OCI-LY1 (cell line): ENCODE results near the gene TFEB.

Experiments used
- H2AFZ ChIP-seq: fragments of 200-600 bp; sonication (generic), shearing (Covaris generic); 2 replicates; pipeline ENCODE4 v1.6.0; 2014; ENCODE audit warnings: antibody characterized with exemption, mild to moderate bottlenecking, low read length
- H3F3A ChIP-seq: fragments of 200-600 bp; sonication (generic), shearing (Covaris generic); 2 replicates; pipeline ENCODE4 v1.6.0; 2014; ENCODE audit warnings: mild to moderate bottlenecking, antibody characterized with exemption, low read length, moderate library complexity; ENCODE audit not compliant: insufficient read depth
- H3K27ac ChIP-seq: fragments of 200-600 bp; sonication (generic); 2 replicates; pipeline ENCODE4 v1.5.1; 2014; ENCODE audit warnings: low read length, mixed run types, mild to moderate bottlenecking, low read depth; ENCODE audit not compliant: poor library complexity, severe bottlenecking
- H3K27me3 ChIP-seq: fragments of 200-600 bp; sonication (generic); 2 replicates; pipeline ENCODE4 v1.6.0; 2014; ENCODE audit warnings: antibody characterized with exemption, mild to moderate bottlenecking, low read length, moderate library complexity; ENCODE audit not compliant: insufficient read depth
- H3K36me3 ChIP-seq: fragments of 200-600 bp; sonication (generic); 2 replicates; pipeline ENCODE4 v1.6.1; 2014; ENCODE audit warnings: mild to moderate bottlenecking, antibody characterized with exemption, low read length, moderate library complexity, mixed read lengths; ENCODE audit not compliant: insufficient read depth
- H3K4me1 ChIP-seq: fragments of 200-600 bp; sonication (generic); 2 replicates; pipeline ENCODE4 v1.5.1; 2014; ENCODE audit warnings: mild to moderate bottlenecking, low read length, moderate library complexity; ENCODE audit not compliant: insufficient read depth, severe bottlenecking
- H3K4me2 ChIP-seq: fragments of 200-600 bp; sonication (generic), shearing (Covaris generic); 2 replicates; pipeline ENCODE4 v1.6.1; 2014; ENCODE audit warnings: low read length
- H3K4me3 ChIP-seq: fragments of 200-600 bp; sonication (generic); 2 replicates; pipeline ENCODE4 v1.5.1; 2014; ENCODE audit warnings: low read length, low read depth, mild to moderate bottlenecking, mixed read lengths; ENCODE audit not compliant: poor library complexity, severe bottlenecking
- H3K79me2 ChIP-seq: fragments of 200-600 bp; shearing (Covaris generic); 2 replicates; pipeline ENCODE4 v1.6.1; 2016; ENCODE audit warnings: mixed run types, low read length, mixed read lengths; ENCODE audit not compliant: insufficient read depth
- H3K9ac ChIP-seq: fragments of 200-600 bp; sonication (generic), shearing (Covaris generic); 2 replicates; pipeline ENCODE4 v1.6.1; 2014; ENCODE audit warnings: mild to moderate bottlenecking, low read length, mixed read lengths
- H3K9me2 ChIP-seq: fragments of 200-600 bp; sonication (generic), shearing (Covaris generic); 2 replicates; pipeline ENCODE4 v1.6.1; 2014; ENCODE audit warnings: low read depth, mild to moderate bottlenecking, low read length, mixed read lengths
- H3K9me3 ChIP-seq: fragments of 200-600 bp; shearing (Covaris generic); 2 replicates; pipeline ENCODE4 v1.6.1; 2014; ENCODE audit warnings: low read length, mixed read lengths
- H4K20me1 ChIP-seq: fragments of 200-600 bp; sonication (generic), shearing (Covaris generic); 2 replicates; pipeline ENCODE4 v1.6.0; 2016; ENCODE audit warnings: mild to moderate bottlenecking, low read length; ENCODE audit not compliant: insufficient read depth
- EZH2 ChIP-seq: fragments of 200-600 bp; sonication (generic), shearing (Covaris generic); IDR thresholded peaks from 2 replicates; pipeline ENCODE4 v1.8.0; 2017; ENCODE audit warnings: borderline replicate concordance, mixed run types, mild to moderate bottlenecking, antibody characterized with exemption, low read length, moderate library complexity, mixed read lengths
- TF ChIP-seq, protein P1 (sequence below): fragments of 200-600 bp; sonication (generic), shearing (Covaris generic); IDR thresholded peaks from 2 replicates; pipeline ENCODE4 v1.5.1; 2017; ENCODE audit warnings: mild to moderate bottlenecking, antibody characterized with exemption, low read length, moderate library complexity, mixed read lengths

The TFEB gene

GRCh38 chr6:41705311-41705995 is 30.0 kb downstream of the TFEB start:
- peaks cover 54% of the 10 kb centered on the region for H3K4me1 ChIP-seq

DNA sequence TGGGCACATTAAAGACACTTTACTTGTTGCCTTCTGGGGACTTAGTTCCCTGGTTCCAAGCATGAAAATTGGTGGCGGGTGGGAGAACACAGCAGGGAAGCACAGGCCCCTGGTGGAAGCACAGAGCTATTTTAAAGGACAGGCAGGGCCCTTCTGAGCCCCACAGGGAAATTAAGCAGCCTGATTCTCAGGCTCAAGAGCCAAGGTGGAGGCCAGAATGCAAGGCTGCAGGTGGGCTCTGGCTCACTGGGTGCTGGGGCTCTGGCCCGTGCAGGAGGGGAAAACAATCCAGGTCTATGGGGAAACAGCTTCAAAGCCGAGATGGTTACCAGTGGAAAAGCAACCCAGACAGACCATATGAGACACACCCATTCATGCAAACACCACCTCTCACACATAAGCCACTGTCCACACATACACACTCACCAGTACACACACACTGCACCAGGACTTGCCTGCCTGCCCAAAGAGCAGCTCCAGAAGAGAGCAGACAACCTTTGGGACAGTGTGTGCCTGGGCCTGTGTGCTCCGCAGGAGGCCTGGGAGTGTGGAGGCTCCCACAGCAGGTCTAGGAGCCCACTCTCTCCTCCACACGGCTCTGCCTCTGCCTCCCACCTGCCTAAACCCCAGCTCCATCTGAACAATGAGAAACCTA is 30.6 kb downstream of the TFEB start:
- no peaks in the 10 kb centered on the region for H3K79me2 ChIP-seq
- H2AFZ ChIP-seq = no peak overlapping the region
- H3K27ac ChIP-seq = peak overlapping the region; percentile 82
- no peak for TF ChIP-seq EZH2
- TF ChIP-seq, protein P1, sequence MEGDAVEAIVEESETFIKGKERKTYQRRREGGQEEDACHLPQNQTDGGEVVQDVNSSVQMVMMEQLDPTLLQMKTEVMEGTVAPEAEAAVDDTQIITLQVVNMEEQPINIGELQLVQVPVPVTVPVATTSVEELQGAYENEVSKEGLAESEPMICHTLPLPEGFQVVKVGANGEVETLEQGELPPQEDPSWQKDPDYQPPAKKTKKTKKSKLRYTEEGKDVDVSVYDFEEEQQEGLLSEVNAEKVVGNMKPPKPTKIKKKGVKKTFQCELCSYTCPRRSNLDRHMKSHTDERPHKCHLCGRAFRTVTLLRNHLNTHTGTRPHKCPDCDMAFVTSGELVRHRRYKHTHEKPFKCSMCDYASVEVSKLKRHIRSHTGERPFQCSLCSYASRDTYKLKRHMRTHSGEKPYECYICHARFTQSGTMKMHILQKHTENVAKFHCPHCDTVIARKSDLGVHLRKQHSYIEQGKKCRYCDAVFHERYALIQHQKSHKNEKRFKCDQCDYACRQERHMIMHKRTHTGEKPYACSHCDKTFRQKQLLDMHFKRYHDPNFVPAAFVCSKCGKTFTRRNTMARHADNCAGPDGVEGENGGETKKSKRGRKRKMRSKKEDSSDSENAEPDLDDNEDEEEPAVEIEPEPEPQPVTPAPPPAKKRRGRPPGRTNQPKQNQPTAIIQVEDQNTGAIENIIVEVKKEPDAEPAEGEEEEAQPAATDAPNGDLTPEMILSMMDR = no peak
- peak overlapping the region; percentile 27 for H3K4me3 ChIP-seq
- H3K4me2 ChIP-seq = peak overlapping the region; percentile 47
- no peaks in the 10 kb centered on the region for H4K20me1 ChIP-seq
- H3K4me1 ChIP-seq = peaks cover 55% of the 10 kb centered on the region
- H3K9me3 ChIP-seq = no peaks in the 10 kb centered on the region
- H3K27me3 ChIP-seq = no peaks in the 10 kb centered on the region
- no peaks in the 10 kb centered on the region for H3K36me3 ChIP-seq
- no peaks in the 10 kb centered on the region for H3K9me2 ChIP-seq
- H3K9ac ChIP-seq = peak overlapping the region; percentile 51; the same call in 1 of the 2 replicates
- no peaks in the 10 kb centered on the region for H3F3A ChIP-seq

More at GRCh38 chr6:41705311-41705995, 30.0 kb downstream of the TFEB start:
- no peaks in the 10 kb centered on the region for H3K9me2 ChIP-seq
- H3K27ac ChIP-seq = peak overlapping the region; percentile 82
- no peaks in the 10 kb centered on the region for H3K79me2 ChIP-seq
- TF ChIP-seq, protein P1 = no peak
- H2AFZ ChIP-seq = no peak overlapping the region
- no peaks in the 10 kb centered on the region for H3K9me3 ChIP-seq
- peak overlapping the region; percentile 27 for H3K4me3 ChIP-seq
- no peaks in the 10 kb centered on the region for H3F3A ChIP-seq
- H3K9ac ChIP-seq = peak overlapping the region; percentile 51; the same call in 1 of the 2 replicates
- H3K4me2 ChIP-seq = peak overlapping the region; percentile 47
- no peaks in the 10 kb centered on the region for H4K20me1 ChIP-seq
- no peaks in the 10 kb centered on the region for H3K27me3 ChIP-seq
- H3K36me3 ChIP-seq = no peaks in the 10 kb centered on the region

GRCh38 chr6:41704028-41704427 is 31.4 kb downstream of the TFEB start:
- Histone ChIP-seq H3K4me1 (peaks cover 55% of the 10 kb centered on the region), H3K4me3 (no peak overlapping the region), H3K36me3 (no peaks in the 10 kb centered on the region), H3F3A (no peaks in the 10 kb centered on the region), H3K9me2 (no peaks in the 10 kb centered on the region), H3K27ac (peak overlapping the region; percentile 82), H3K79me2 (no peaks in the 10 kb centered on the region), H3K9me3 (no peaks in the 10 kb centered on the region), H2AFZ (no peak overlapping the region), H4K20me1 (no peaks in the 10 kb centered on the region), H3K9ac (no peak overlapping the region; the same call in 1 of the 2 replicates), H3K27me3 (no peaks in the 10 kb centered on the region), H3K4me2 (no peak overlapping the region)
- no peak for TF ChIP-seq EZH2
- TF ChIP-seq, protein P1 = no peak
